Activated CD4-positive, alpha-beta T cell treated with anti-CD3 and anti-CD28 coated beads, Interleukin-2, Interleukin-6, amounts not matched to agents 100 ng/mL and 50 ng/mL, durations not matched to agents 16 hours and 8 hours (primary cell): ENCODE measurements around the gene CDK5RAP2.

ENCODE experiments used
- DNase-seq: peaks from one replicate; pipeline ENCODE4 v3.0.0-alpha.2; 2020

The CDK5RAP2 gene

GRCh38 chr9:120395376-120395775 lies 184.6 kb downstream of the CDK5RAP2 start:
- DNase-seq = no peak

GRCh38 chr9:120394058-120394669 lies 185.8 kb downstream of the CDK5RAP2 start:
- peak; percentile 60 for DNase-seq

GRCh38 chr9:120393386-120394057 lies 186.4 kb downstream of the CDK5RAP2 start:
- no peak for DNase-seq

- DNase-seq = no peak
These were observed 187.3 kb downstream of the CDK5RAP2 start for GRCh38 chr9:120392711-120393110.

GRCh38 chr9:120392245-120392644 lies 187.7 kb downstream of the CDK5RAP2 start:
- no peak for DNase-seq

GRCh38 chr9:120391691-120392090 lies 188.3 kb downstream of the CDK5RAP2 start:
- DNase-seq = no peak

- DNase-seq = no peak
These were observed 189.3 kb downstream of the CDK5RAP2 start for GRCh38 chr9:120390637-120391190.

- DNase-seq = no peak
These were observed 190.1 kb downstream of the CDK5RAP2 start for GRCh38 chr9:120389867-120390266.

GRCh38 chr9:120389300-120389699 lies 190.7 kb downstream of the CDK5RAP2 start:
- no peak for DNase-seq

- no peak for DNase-seq
These were observed 191.7 kb downstream of the CDK5RAP2 start for GRCh38 chr9:120388003-120388855.

GRCh38 chr9:120387257-120388002 lies 192.5 kb downstream of the CDK5RAP2 start:
- DNase-seq = no peak

- no peak for DNase-seq
These were observed 193.4 kb downstream of the CDK5RAP2 start for GRCh38 chr9:120386390-120387131.

- no peak for DNase-seq
These were observed 194.2 kb downstream of the CDK5RAP2 start for GRCh38 chr9:120385606-120386389.

- no peak for DNase-seq
These were observed 195.1 kb downstream of the CDK5RAP2 start for GRCh38 chr9:120384925-120385272.

- no peak for DNase-seq
These were observed 195.7 kb downstream of the CDK5RAP2 start for GRCh38 chr9:120383999-120384924.

- DNase-seq = no peak
These were observed 196.4 kb downstream of the CDK5RAP2 start for GRCh38 chr9:120383611-120383998.

GRCh38 chr9:120382453-120382852 lies 197.5 kb downstream of the CDK5RAP2 start:
- DNase-seq = no peak

- no peak for DNase-seq
These were observed 198.1 kb downstream of the CDK5RAP2 start for GRCh38 chr9:120381839-120382238.

- no peak for DNase-seq
These were observed 200.4 kb downstream of the CDK5RAP2 start for GRCh38 chr9:120379611-120380010.

GRCh38 chr9:120378680-120379079 lies 201.3 kb downstream of the CDK5RAP2 start:
- no peak for DNase-seq
